GM18498 (cell line): ENCODE measurements around the gene SNX2.
A peak's percentile ranks its signal among the peaks of the same experiment; 100 is the strongest.

ENCODE experiments used
- ATAC-seq: cut with Tn5 transposase; IDR thresholded peaks from one replicate; pipeline ENCODE4 v1.9.1; 2021; ENCODE audit warnings: mild to moderate bottlenecking, moderate library complexity; ENCODE audit not compliant: unreplicated experiment

SNX2 gene

DNA sequence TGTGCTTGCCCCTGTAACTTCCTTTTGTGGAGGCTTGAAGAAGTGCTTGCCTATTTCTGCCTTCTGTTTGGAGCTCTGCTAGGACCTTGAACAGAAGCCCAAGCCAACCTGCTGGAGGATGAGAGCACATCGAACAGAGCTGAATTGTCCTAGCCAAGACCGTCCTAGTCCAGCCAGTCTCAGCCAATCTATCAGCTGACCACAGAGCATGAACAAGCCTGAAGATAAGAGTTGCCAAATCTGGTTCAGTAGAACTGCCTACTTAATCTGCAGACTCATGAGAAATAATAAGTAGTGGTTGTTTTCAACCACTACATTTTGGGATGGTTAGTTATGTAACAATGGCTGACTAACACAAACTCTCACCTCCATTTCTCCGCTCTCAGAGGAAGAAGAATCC lies 4.4 kb upstream of the SNX2 start:
- ATAC-seq = no peak

DNA sequence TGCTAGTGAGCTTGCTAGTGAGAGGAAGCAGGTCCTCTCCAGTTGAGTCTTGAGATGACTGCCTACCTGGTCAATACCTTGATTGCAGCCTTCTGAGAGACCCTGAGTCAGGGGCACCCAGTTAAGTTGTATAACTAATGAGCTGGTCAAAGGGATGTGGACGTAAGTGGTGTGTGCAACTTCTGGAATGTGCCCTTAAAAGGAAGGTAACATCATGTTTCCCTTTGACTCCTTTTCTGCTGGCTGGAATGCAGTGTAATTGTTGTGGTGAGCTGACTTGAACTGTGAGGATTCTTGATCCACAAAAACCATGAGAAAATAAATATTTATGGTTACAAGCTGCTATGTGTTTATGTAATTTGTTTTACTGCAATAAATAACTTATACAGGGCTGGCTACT lies 2.4 kb upstream of the SNX2 start:
- no peak for ATAC-seq

DNA sequence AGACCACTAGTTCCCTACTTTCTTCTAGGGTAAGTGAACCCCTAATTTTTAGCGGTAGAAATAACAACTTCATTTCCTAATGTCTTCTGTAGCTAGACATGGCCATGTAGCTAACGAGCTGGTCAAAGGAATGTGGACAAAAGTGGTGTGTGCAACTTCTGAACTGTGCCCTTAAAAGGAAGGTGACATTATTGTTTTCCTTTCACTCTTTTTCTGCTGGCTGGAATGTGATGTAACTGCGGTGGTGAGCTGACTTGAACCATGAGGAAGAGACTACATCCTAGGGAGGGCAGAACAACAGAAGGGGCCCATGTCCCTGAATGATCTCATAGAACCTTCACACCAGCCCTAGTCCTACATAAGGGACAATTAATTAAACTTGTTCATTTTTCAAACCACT lies 1.3 kb upstream of the SNX2 start:
- no peak for ATAC-seq

DNA sequence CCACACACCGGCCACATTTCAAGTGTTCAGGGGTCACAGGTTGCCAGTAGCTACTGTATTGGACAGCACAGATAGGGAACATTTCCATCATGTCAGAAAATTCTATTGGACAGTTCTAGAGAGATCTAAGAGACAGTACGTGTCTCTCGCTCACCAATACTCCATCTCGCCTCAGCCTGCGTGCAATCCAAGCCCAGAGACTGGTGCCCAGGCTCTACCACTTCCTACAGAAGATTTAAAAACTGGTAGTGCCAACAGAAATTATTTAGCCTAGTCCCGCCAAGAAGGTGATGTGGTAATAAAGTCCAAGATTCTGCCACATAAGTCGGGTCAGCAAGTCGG lies 390 bp upstream of the SNX2 start:
- peak; percentile 32 for ATAC-seq

DNA sequence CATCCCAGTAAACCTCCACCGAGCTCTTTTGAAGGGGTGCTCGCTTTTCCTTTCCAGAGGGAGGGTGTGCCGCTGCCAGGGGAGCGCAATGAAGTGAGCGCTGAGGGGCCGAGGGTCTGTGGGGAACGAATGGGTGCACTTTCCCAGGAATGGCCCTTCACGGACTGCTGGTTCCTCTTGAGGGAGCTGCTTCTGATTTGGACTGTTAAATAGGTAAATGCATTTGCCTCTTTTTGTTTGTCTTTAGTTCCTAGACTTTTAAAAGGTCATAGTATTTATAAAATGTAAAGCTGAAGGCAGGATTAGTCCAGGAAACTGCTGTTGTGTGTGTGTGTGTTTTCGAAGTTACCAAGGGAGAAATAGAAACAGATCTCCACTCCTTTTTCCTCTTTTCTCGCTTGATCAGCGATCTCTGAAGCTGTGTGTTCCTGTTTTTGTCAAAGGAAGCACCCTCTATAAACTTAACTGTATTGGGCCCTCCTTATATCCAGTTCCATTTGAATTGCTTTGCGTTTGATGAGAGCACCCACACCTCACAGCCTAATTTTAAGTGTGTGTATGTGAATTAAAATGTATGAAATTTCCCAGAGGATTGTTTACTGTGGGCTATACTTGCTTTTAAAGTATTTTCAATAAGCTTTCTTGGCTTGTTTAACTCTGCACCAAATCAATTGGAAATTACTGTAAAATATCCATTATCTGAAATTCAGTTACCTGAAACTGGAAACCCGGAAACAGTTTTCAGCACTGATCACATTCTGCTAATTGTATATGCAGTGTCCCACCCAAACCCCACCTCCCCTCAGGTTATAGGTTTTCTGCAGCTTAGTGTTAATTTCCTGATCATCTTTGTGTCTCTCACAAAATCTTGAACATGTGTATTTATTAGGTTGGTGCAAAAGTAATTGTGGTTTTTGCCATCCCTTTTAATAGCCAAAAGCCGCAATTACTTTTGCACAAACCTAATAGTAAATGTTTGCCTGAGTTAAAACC lies 966 bp downstream of the SNX2 start:
- no peak for ATAC-seq

DNA sequence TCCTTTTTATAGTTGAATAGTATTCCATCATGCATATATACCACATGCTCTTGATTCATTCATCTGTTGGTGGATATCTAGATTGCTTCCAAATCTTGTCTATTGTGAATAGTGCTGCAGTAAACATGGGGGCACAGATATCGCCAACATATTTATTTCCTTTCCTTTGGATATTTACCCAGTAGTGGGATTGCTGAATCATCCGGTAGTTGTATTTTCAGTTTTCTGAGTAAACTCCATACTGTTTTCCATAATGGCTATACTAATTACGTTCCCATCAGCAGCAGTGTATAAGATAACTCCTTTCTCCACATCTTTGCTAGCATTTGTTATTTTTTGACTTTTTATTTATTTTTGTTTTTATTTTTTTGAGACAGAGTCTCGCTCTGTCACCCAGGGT lies 3.3 kb downstream of the SNX2 start:
- no peak for ATAC-seq

DNA sequence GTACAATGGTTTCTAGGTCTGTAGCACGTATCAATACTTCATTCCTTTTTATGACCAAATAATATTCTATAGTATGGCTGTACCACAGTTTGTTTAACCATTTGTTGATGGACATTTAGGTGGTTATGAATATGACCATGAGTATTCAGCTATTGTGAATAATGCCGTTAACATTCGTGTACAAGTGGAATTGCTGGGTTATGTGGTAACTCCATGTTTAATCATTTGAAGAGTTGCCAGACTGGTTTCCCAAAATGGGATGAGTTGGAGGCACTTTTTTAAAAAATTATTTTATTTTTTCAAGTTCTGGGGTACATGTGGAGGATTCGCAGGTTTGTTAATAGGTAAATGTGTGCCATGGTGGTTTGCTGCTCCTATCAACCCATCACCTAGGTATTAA lies 4.6 kb downstream of the SNX2 start:
- ATAC-seq = no peak

DNA sequence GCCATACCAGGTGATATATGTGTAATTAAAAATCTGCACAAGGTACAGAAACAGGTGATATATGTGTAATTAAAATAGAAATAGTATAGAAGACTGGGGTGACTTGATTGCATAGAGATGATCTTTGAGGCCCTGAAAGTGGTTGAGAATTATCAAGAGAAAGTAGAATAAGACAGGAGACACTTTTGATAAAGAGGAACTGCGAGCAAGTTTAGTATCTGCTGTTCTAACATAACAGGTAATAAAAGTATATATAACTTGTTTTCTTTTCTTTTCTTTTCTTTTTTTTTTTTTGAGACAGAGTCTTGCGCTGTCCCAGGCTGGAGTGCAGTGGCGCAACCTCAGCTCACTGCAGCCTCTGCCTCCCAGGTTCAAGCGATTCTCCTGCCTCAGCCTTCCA lies 5.4 kb downstream of the SNX2 start:
- peak; percentile 52 for ATAC-seq

DNA sequence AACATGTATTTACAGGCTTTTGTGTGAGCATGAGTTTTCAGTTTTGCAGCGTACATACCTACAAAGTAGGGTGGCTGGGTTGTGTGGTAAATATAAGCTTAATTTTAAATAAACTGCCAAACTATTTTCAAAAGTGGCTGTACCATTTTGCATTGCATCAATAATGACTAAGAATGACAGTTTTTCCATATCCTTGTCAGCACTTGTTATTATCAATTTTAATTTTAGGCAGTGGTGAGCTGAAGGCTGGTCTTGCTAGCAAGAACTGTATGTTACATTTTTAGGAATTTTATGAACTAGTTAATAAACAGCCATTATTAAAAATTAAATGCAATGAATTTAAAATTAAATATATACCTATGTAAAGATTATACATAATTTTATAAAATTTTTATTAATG lies 6.6 kb downstream of the SNX2 start:
- ATAC-seq = no peak

DNA sequence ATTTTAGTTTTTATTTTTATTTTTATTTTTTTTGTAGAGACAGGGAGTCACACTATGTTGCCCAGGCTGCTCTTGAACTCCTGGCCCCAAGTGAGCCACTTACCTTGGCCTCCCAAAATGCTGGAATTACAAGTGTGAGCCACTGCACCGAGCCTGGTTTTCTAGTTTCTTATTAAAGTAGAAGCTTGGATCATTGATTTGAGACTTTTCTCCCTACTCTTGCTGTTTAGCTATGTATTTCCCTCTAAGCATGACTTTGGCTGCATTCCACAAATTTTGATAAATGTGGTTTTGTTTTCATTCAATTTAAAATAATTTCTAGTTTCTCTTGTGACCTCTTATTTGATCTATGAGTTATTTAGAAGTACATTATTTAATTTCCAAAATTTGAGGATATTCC lies 10.4 kb downstream of the SNX2 start:
- no peak for ATAC-seq

DNA sequence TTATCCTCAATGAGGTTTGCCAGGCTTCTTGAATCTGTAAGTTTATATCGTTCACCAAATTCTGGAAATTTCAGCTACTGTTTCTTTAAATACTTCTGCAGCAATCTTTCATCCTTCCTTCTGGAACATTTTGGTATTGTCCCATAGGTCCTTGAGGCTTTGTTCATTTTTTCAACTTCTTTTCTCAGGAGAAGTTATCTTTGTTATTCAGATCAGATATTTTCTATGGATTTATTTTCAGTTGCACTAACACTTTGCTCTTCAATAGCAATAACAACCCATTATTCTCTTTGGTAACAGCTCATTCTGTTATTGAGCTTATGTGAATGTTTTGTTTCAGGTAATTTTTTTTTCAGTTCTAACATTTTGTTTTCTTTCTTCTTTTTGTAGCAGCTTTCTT lies 13.5 kb downstream of the SNX2 start:
- no peak for ATAC-seq

DNA sequence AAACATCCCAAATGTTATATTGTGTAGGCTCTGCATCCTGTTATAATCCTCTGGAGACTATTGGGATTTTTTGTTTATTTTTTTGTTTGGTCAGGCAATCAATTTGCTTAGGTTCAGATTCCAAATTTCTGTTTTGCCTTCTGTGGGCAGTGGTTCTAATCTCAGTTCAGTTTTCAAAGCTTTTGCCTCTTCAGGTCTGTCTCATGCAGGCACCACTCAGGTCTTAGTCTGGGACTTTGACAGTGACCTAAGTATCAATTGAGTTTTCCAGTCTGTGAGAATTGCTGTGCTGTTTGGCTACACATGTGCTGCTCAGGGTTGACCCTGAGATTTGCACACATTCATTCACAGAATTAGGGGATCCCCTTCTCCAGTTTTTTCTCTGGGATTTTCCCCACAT lies 14.1 kb downstream of the SNX2 start:
- no peak for ATAC-seq

DNA sequence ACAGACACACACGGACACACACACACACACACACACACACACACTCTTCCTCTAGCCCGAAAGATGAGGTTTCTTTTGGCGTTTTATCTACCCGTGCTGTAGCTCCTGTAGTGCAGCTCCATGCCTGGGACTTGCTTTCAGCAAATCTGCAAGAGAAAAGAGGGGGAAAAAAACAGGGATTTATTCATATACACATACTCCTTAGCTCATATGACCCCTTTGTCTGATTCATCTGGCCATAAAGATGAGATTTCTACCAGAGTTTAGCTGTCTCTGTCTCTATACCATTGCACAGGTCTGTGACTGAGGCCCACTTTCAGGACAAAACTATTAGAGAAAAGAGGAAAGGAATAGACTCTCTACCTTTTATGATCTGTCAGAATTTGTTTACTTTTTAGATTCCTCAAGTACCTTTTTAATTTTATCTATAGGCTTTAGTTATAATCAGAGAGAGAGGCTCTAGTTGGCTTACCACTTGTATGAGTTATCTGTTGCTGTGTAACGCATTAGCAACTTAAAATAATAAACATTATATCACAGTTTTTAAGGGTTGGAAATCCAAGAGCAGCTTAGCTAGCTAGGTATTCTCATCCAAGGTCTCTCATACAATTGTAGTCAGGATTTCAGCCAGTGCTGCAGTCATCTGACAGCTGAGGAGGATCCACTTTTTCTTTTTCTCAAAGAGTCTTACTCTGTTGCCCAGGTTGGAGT lies 14.7 kb downstream of the SNX2 start:
- no peak for ATAC-seq

DNA sequence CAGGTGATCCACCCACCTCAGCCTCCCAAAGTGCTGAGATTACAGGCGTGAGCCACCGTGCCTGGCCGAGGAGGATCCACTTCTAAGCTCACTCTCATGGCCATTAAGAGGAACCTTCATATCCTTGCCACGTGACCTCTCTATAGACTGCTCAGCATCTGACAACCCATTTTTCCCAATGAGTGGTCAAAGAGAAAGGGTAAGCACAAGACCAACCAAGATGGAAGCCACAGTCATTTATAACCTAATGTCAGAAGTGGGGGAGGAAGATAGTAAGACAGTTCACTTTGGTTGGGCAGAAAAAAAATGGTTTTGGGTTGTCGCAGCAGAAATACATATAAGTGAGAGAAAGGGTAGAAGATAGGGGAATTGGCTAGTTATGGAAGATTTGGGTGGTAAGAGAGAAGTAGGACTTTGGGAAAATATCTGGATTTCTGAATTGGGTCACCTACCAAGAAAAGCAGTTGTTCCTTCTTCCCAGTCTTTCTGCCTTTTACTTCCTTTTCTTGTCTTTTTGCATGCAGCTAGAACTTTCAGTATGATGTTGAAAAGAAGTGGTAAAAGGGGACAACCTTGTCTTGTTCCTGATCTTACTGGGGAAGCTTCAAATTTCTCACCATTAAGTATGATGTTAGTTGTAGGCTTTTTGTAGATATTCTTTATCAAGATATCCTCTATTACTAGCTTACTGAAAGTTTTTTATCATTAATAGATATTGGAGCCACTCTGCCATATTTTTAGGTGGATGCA lies 15.6 kb downstream of the SNX2 start:
- ATAC-seq = no peak

DNA sequence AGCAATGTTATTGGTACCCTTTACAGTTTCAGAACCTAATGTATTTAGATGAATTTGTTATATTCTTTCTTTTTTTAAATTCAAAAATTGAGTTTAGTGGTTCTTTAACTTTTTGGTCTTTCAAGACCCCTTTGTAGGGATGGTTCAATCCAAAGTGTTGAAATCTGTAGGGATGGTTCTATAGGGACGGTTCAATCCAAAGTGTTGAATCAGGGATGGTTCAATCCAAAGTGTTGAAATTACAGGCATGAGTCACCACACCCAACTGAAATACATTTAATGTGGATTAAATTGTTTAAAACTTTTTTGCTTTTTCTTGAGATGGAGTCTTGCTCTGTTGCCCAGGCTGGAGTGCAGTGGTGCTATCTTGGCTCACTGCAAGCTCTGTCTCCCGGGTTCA lies 30.6 kb downstream of the SNX2 start:
- ATAC-seq = no peak

DNA sequence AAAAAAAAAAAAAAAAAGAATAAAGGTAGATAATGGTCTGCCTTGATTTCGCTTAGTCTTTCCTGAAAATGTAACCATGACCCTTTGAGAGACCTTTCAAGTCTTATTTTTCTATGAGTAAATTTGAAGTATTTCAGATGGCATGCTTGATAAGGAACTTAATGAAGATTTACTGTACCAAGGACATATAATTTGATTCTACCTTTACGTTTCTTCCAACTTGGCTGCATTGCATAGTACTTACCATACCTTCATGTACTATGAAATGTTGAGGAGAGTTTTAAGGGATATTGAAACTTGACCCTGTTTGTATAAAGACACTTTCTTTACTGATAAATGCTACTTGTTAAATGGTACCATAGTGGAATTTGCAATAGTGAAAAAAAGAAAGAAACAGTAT lies 35.5 kb downstream of the SNX2 start:
- no peak for ATAC-seq

DNA sequence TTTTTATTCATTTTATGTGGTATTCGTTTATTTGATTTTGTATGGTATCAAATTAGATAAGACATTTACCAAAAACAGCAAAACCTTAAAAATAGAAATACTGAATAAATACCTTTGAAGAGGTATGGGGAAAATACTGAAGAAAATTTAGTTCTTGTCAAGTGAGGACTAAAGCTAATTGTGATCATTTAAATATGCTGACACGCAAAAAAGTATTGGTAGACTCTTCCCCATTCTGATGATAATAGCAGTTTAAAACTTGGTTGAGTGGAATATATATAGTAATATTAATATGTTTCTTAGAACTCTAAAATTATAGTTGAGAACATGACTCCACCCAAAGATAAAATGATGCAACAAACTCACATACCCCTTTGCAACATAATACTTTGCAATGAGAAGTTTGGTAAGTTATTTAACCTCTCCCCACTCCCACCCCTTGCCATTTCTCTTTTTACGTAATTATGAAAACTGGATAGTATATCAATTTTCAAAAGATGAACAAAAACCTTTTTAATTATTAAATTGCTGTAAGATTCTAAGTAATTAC lies 40.4 kb downstream of the SNX2 start:
- no peak for ATAC-seq

DNA sequence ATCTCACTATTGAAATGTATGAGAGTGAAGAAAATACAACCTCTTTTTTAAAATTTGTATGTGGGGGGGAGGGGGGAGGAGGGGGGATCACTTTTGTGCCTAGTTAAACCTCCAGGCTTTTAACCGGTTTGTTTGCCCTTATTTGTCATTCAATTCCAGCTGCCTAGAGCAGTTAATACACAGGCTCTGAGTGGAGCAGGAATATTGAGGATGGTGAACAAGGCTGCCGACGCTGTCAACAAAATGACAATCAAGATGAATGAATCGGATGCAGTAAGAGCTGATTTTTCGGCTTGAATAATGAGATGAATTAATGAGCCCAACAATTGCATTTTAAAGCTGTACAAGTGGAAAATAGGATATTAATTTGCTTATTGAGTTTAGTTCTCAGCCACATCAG lies 41.9 kb downstream of the SNX2 start:
- ATAC-seq = no peak

DNA sequence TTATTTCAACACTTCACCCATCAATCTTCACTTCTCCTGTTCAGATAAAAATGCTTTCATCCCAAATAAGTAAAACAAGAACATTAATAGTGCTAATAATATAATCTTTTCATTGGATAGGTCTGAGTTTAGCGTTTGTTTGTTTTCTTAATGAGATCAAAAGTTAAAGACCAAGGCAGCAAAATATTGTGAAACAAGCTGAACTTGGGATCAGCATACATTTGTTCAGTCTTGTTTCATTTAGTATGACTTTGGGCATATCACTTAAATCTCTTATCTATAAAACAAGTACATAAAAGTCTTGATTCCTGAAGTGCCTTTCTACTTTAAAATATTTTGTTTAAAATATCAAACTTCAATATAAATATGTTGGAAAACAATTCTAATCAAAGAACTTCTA lies 57.1 kb downstream of the SNX2 start:
- ATAC-seq = no peak

DNA sequence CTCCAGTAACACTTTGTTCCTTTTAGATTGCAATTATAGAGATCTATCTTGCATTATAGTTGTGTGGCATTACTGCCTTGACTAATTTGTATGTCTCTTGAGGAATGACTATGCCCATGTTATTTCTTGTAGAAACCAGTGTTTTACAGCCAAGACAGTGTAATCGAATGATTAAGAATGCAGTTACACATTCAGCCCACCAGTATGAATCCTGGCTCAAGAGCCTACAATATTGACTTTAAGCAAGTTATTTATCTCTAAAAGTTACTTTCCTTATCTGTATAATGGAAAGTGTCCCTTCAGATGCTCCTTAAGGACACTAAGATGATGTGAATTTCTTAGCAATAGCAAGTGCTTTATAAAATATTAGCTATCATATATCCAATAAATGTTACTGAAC lies 60.8 kb downstream of the SNX2 start:
- ATAC-seq = no peak

DNA sequence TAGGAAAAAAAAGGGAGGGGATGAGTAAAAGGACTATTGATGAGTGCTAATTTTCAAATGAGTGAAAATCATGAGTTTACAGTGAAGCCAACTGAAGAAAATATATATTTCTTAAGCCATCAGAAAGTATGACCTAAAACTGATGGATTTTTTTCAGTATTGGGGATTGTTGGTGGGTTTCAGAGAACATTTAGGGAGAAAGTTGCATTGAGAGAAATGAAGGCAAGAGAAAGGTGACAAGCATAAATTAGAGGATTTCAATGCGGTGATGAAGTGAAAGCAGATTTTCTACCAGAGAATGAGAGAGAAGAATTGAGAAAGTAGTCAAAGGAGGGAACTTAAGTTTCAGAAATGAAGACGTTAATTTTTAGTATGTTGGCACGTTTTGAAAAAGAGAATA lies 62.1 kb downstream of the SNX2 start:
- ATAC-seq = no peak
